ENCODE data around the gene CFAP300. TPM values are rescaled to one million over a fixed set of nuclear protein-coding genes. Genes with fewer than 3 reads are reported as not detected.

Gene CFAP300
- total and polyA plus RNA-seq, 4 donors = 11.0 to 21.3 (median 14.3) TPM

- H3K4me1 ChIP-seq (ENCODE audit: control insufficient read depth in 5 of 5, insufficient read depth in 5 of 5, low read length in 5 of 5) = peaks cover 0 to 16% (median 4%) of the 10 kb centered on the region in 5 donors
- no peaks in the 10 kb centered on the region for H3K36me3 ChIP-seq (ENCODE audit: control insufficient read depth in 4 of 4, insufficient read depth in 4 of 4, low read length in 4 of 4)
- H3K4me3 ChIP-seq = no peak overlapping the region
- ATAC-seq (ENCODE audit: insufficient read depth, low FRiP score) (no peak), DNase-seq (no peak)
- no peaks in the 10 kb centered on the region for H3K9me3 ChIP-seq (ENCODE audit: control insufficient read depth in 4 of 4, insufficient read depth in 3 of 4, low read length in 3 of 4)
- 85 to 89% methylated on average over 4 of the region's 4 CpGs for WGBS, 2 donors
- no peaks in the 10 kb centered on the region for H3K27me3 ChIP-seq (ENCODE audit: control insufficient read depth in 3 of 3, insufficient read depth in 3 of 3, low read length in 2 of 3)
- no peak overlapping the region for H3K9ac ChIP-seq (ENCODE audit: insufficient read depth in 1 of 2, low read length in 2 of 2)
- H3K27ac ChIP-seq (ENCODE audit: low read depth in 1 of 2, low read length in 1 of 2) = no peak overlapping the region
- no peak for TF ChIP-seq CTCF (IDR thresholded peaks at IDR 0.05; ENCODE audit: control extremely low read depth, extremely low read depth)
Observed at GRCh38 chr11:102005306-102005705, 41.9 kb upstream of the CFAP300 start.

DNA sequence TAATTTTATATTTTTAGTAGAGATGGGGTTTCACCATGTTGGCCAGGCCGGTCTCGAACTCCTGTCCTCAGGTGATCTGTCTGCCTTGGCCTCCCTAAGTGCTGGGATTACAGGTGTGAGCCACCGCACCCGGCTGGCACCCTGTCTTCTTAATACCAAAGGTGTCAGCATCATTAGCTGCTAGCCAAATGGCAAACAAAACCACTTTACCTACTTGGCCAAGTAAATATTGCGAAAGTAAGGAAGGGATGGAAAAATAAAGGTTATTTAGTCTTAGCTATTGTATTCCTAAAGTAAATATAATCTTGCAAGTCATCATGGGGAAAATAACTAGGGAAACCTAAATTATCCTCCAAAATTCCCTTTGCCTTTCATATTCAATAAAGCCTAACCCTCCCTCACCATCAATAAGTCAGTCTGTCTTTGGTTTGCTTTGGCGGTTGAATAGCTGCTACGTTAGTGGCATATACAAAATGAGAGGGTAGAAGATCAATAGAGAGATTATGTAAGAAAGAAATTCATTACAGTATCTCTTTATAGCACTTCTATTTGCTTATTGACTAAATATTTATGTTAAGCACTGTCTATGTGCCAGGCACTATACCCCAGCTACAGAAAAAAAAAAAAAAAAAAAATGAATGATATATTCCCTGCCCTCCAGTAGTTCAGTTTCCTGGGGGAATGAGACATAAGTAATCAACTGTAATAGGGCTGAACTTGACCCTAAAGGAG, 40.2 kb upstream of the CFAP300 start:
- no peak overlapping the region for H3K27ac ChIP-seq (ENCODE audit: low read depth in 1 of 2, low read length in 1 of 2)
- TF ChIP-seq CTCF (IDR thresholded peaks at IDR 0.05; ENCODE audit: control extremely low read depth, extremely low read depth) = no peak
- no peak for DNase-seq
- peaks cover 0 to 23% (median 8%) of the 10 kb centered on the region in 5 donors for H3K4me1 ChIP-seq (ENCODE audit: control insufficient read depth in 5 of 5, insufficient read depth in 5 of 5, low read length in 5 of 5)
- no peaks in the 10 kb centered on the region for H3K27me3 ChIP-seq (ENCODE audit: control insufficient read depth in 3 of 3, insufficient read depth in 3 of 3, low read length in 2 of 3)
- no peak for ATAC-seq (ENCODE audit: insufficient read depth, low FRiP score)
- no peak overlapping the region for H3K9ac ChIP-seq (ENCODE audit: insufficient read depth in 1 of 2, low read length in 2 of 2)
- no peaks in the 10 kb centered on the region for H3K36me3 ChIP-seq (ENCODE audit: control insufficient read depth in 4 of 4, insufficient read depth in 4 of 4, low read length in 4 of 4)
- 78 to 90% methylated on average over 7 of the region's 7 CpGs for WGBS, 2 donors
- H3K4me3 ChIP-seq = no peak overlapping the region
- H3K9me3 ChIP-seq (ENCODE audit: control insufficient read depth in 4 of 4, insufficient read depth in 3 of 4, low read length in 3 of 4) = no peaks in the 10 kb centered on the region

DNA sequence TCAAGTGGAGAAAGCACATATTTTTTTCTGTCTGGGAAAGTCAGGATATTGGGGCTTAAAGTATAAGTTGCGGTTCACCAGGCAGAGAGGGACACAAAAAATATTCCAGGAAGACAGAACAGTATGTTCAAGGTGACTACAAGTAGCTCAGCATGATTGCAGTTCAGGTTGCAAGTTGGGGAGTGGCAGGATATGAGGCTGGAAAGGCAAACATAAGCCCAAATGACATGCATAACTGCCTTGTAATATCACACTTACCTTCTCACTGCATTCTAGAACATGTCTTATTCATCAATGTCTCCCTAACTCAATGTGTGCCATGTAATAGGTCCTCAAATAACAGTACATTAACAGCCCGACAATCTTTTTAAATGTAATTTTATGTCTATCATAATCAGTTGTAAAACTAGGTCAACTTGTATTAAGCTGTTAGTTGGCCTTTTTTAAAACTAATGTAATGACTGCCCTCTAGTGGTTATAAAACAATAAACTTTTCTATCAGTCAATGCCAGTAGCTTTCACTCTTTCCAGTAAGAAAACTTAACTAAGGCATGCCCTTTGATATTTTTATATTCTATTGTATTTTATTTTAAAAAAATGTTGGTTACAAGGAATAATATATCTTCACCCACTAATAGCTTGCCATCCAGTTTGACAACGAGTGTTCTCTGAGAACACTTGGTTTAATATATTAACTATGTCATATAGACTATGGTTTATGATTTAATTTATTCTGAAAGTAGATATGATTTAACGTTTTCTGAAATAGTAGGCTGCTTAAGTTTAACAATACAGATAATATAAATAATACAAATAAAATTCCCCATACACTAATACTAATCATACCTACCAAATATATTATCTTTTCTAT, 39.4 kb upstream of the CFAP300 start:
- no peak for TF ChIP-seq CTCF (IDR thresholded peaks at IDR 0.05; ENCODE audit: control extremely low read depth, extremely low read depth)
- ATAC-seq (ENCODE audit: insufficient read depth, low FRiP score) = peak; percentile 61
- WGBS, 2 donors = 25 to 28% methylated on average over 4 of the region's 4 CpGs

More for the DNA sequence above, 39.4 kb upstream of the CFAP300 start:
- peak in 2 of 3 donors; percentile 75 to 79 for DNase-seq
- Histone ChIP-seq H3K9me3 (ENCODE audit: control insufficient read depth in 4 of 4, insufficient read depth in 3 of 4, low read length in 3 of 4) (no peaks in the 10 kb centered on the region), H3K4me3 (no peak overlapping the region), H3K9ac (ENCODE audit: insufficient read depth in 1 of 2, low read length in 2 of 2) (no peak overlapping the region), H3K36me3 (ENCODE audit: control insufficient read depth in 4 of 4, insufficient read depth in 4 of 4, low read length in 4 of 4) (no peaks in the 10 kb centered on the region), H3K27ac (ENCODE audit: low read depth in 1 of 2, low read length in 1 of 2) (no peak overlapping the region), H3K27me3 (ENCODE audit: control insufficient read depth in 3 of 3, insufficient read depth in 3 of 3, low read length in 2 of 3) (no peaks in the 10 kb centered on the region), H3K4me1 (ENCODE audit: control insufficient read depth in 5 of 5, insufficient read depth in 5 of 5, low read length in 5 of 5) (peaks cover 0 to 23% (median 8%) of the 10 kb centered on the region in 5 donors)

Measured in lung (tissue), 12 donors.